HG03159 (cell line): ENCODE measurements around the gene TFDP1.

Experiments
- ATAC-seq: cut with Tn5 transposase; IDR thresholded peaks from one replicate; pipeline ENCODE4 v1.9.1; 2021; ENCODE audit warnings: mild to moderate bottlenecking, moderate library complexity; ENCODE audit not compliant: unreplicated experiment

Gene TFDP1

GRCh38 chr13:113644800-113645199 lies 60.2 kb downstream of the TFDP1 start:
- ATAC-seq, result no peak

GRCh38 chr13:113645329-113645728 lies 60.8 kb downstream of the TFDP1 start:
- ATAC-seq, result no peak

GRCh38 chr13:113646376-113646775 lies 61.8 kb downstream of the TFDP1 start:
- no peak for ATAC-seq

GRCh38 chr13:113646921-113647340 lies 62.4 kb downstream of the TFDP1 start:
- no peak for ATAC-seq

GRCh38 chr13:113647351-113648215 lies 63.0 kb downstream of the TFDP1 start:
- no peak for ATAC-seq

GRCh38 chr13:113648216-113648610 lies 63.7 kb downstream of the TFDP1 start:
- ATAC-seq, result no peak

GRCh38 chr13:113649212-113649611 lies 64.7 kb downstream of the TFDP1 start:
- ATAC-seq, result no peak

GRCh38 chr13:113650275-113650674 lies 65.7 kb downstream of the TFDP1 start:
- ATAC-seq, result no peak

- ATAC-seq, result no peak
Observed at GRCh38 chr13:113650731-113651148, 66.2 kb downstream of the TFDP1 start.

- ATAC-seq, result no peak
Observed at GRCh38 chr13:113651511-113652403, 67.2 kb downstream of the TFDP1 start.

GRCh38 chr13:113652404-113653263 lies 68.1 kb downstream of the TFDP1 start:
- ATAC-seq, result no peak

GRCh38 chr13:113653264-113654174 lies 69.0 kb downstream of the TFDP1 start:
- ATAC-seq, result no peak

- no peak for ATAC-seq
Observed at GRCh38 chr13:113654175-113654560, 69.6 kb downstream of the TFDP1 start.

- ATAC-seq, result no peak
Observed at GRCh38 chr13:113654591-113655345, 70.2 kb downstream of the TFDP1 start.

- ATAC-seq, result no peak
Observed at GRCh38 chr13:113655346-113656002, 70.9 kb downstream of the TFDP1 start.

GRCh38 chr13:113656003-113656588 lies 71.5 kb downstream of the TFDP1 start:
- no peak for ATAC-seq

GRCh38 chr13:113656831-113657671 lies 72.5 kb downstream of the TFDP1 start:
- ATAC-seq, result no peak
